HepG2 (cell line): ENCODE measurements around the gene ATAD3C. TPM values are rescaled to one million over a fixed set of nuclear protein-coding genes. Genes with fewer than 3 reads are reported as not detected.
A peak's percentile ranks its signal among the peaks of the same experiment; 100 is the strongest.

Experiments
- DMAP1 ChIP-seq: IDR thresholded peaks from 2 replicates; pipeline ENCODE4 v1.6.1; 2016
- ESRRA ChIP-seq: sonication (generic); formaldehyde crosslinking; IDR thresholded peaks from 2 replicates; pipeline ENCODE4 v1.5.1; 2020; ENCODE audit warnings: mild to moderate bottlenecking, low read depth, missing genetic modification reagents
- HMG20B ChIP-seq: conservative IDR thresholded peaks from 2 replicates; pipeline ENCODE4 v1.6.1; 2016; ENCODE audit warnings: missing genetic modification reagents, missing compliant biosample characterization
- KDM4B ChIP-seq: sonication (generic); formaldehyde crosslinking; IDR thresholded peaks from 2 replicates; pipeline ENCODE4 v1.4.0; 2020; ENCODE audit warnings: missing genetic modification reagents
- LCORL ChIP-seq, 2 experiments: fragments of 450-650 bp in 1 of 2; sonication (generic) in 1 of 2; formaldehyde crosslinking in 1 of 2; IDR thresholded peaks; 2 replicates each; pipeline versions ENCODE4 v1.5.0 to v1.6.1; 2017 to 2020; ENCODE audit warnings: antibody characterized with exemption in 1 of 2, missing genetic modification reagents in 1 of 2
- MATR3 ChIP-seq: sonication (generic); formaldehyde crosslinking; IDR thresholded peaks from 2 replicates; pipeline ENCODE4 v1.4.0; 2020; ENCODE audit warnings: missing genetic modification reagents
- MXD1 ChIP-seq: sonication (generic); formaldehyde crosslinking; IDR thresholded peaks from 2 replicates; pipeline ENCODE4 v1.4.0; 2020; ENCODE audit warnings: mild to moderate bottlenecking, missing genetic modification reagents
- NR2F1 ChIP-seq, 2 experiments: fragments of 450-650 bp in 1 of 2; formaldehyde crosslinking in 1 of 2; IDR thresholded peaks; 2 replicates each; pipeline versions ENCODE4 v1.5.0 to v1.6.1; 2016 to 2020; ENCODE audit warnings: mild to moderate bottlenecking in 1 of 2, missing compliant biosample characterization in 1 of 2, missing genetic modification reagents in 1 of 2, moderate library complexity in 1 of 2
- SMAD1 ChIP-seq: sonication (generic); formaldehyde crosslinking; IDR thresholded peaks from 2 replicates; pipeline ENCODE4 v1.4.0; 2020; ENCODE audit warnings: missing genetic modification reagents, low read depth, mild to moderate bottlenecking, borderline replicate concordance
- SNRNP70 ChIP-seq: fragments of 200-400 bp; formaldehyde crosslinking; IDR thresholded peaks from 2 replicates; pipeline ENCODE4 v1.6.1; 2017; ENCODE audit warnings: mild to moderate bottlenecking, low read depth, low read length, moderate library complexity
- UBTF ChIP-seq: sonication (generic); formaldehyde crosslinking; IDR thresholded peaks from 2 replicates; pipeline ENCODE4 v1.4.0; 2020; ENCODE audit warnings: mild to moderate bottlenecking, missing genetic modification reagents
- ZGPAT ChIP-seq: IDR thresholded peaks from 2 replicates; pipeline ENCODE4 v1.6.1; 2016; ENCODE audit warnings: mild to moderate bottlenecking
- ZNF136 ChIP-seq: sonication (generic); formaldehyde crosslinking; IDR thresholded peaks from 2 replicates; pipeline ENCODE4 v1.8.1; 2022; ENCODE audit warnings: low read depth, mild to moderate bottlenecking, moderate library complexity, missing genetic modification reagents
- ZNF280D ChIP-seq: sonication (generic); formaldehyde crosslinking; IDR thresholded peaks from 2 replicates; pipeline ENCODE4 v1.5.1; 2020; ENCODE audit warnings: mild to moderate bottlenecking, missing genetic modification reagents
- ZNF704 ChIP-seq: sonication (generic); formaldehyde crosslinking; IDR thresholded peaks from 2 replicates; pipeline ENCODE4 v1.8.1; 2023; ENCODE audit warnings: mild to moderate bottlenecking, inconsistent platforms, moderate library complexity, missing genetic modification reagents, borderline replicate concordance
- ZNF776 ChIP-seq: sonication (generic); formaldehyde crosslinking; IDR thresholded peaks from 2 replicates; pipeline ENCODE4 v1.4.0; 2020; ENCODE audit warnings: mild to moderate bottlenecking, missing genetic modification reagents
- ZXDC ChIP-seq: sonication (generic); formaldehyde crosslinking; IDR thresholded peaks from 2 replicates; pipeline ENCODE4 v1.5.0; 2020; ENCODE audit warnings: mild to moderate bottlenecking, missing genetic modification reagents
- polyA plus RNA-seq, 8 experiments: library from polyadenylated mRNA; depleted of rRNA in 3 of 8; stranded (reverse) in 7 of 8; unstranded in 1 of 8; fragments of >200 nt; fragmentation: Illumina TruSeq in 4 of 8; extraction: Trizol in 4 of 8; gene quantifications; 2 replicates each; pipeline versions ENCODE4 v1.2.1 to v1.2.3, GENCODE V29; 2011 to 2016; ENCODE audit warnings: low read depth in 4 of 8, missing spikeins in 1 of 8, mixed read lengths in 1 of 8; ENCODE audit not compliant: insufficient read depth in 1 of 8
- total RNA-seq, 5 experiments: library from RNA; depleted of rRNA; stranded (reverse); fragments of >200 nt; fragmentation: Illumina TruSeq; extraction: Trizol; gene quantifications; 2 replicates each; pipeline ENCODE4 v1.2.3, GENCODE V29; 2016; ENCODE audit warnings: low read depth in 1 of 5

Gene ATAD3C
- total and polyA plus RNA-seq, 2 of the 13 experiments (the other 11 are each of a cell fraction or from before 2014, with no cell fraction given): 2.4 to 3.2 TPM

GRCh38 chr1:1421147-1421906 is 28.2 kb upstream of the ATAD3C start, which contains the start of gene ANKRD65 (continued):
- no peak; the same call in 1 of the 2 replicates for TF ChIP-seq ZXDC (CRISPR knock-in tag)
- TF ChIP-seq LCORL (IDR thresholded peaks at IDR 0.05): no peak
- TF ChIP-seq LCORL (CRISPR knock-in tag; IDR thresholded peaks at IDR 0.05): peak; percentile 91
- no peak for TF ChIP-seq MATR3 (CRISPR knock-in tag)
- TF ChIP-seq ZGPAT: no peak; the same call in 1 of the 2 replicates
- no peak for TF ChIP-seq ZNF704 (CRISPR knock-in tag)
- no peak for TF ChIP-seq SNRNP70
- no peak for TF ChIP-seq ZNF136
- peak; percentile 91 for TF ChIP-seq UBTF (CRISPR knock-in tag)
- no peak for TF ChIP-seq ZNF776
- no peak for TF ChIP-seq ZNF280D (CRISPR knock-in tag)
- TF ChIP-seq MXD1 (CRISPR knock-in tag): no peak
- TF ChIP-seq ESRRA (CRISPR knock-in tag): no peak
- no peak for TF ChIP-seq KDM4B (CRISPR knock-in tag)
- 0 out of 2 replicates have a peak, but pooled peaks have one; percentile 71 for TF ChIP-seq DMAP1
- TF ChIP-seq HMG20B (CRISPR knock-in tag): no peak
- TF ChIP-seq SMAD1: no peak
- TF ChIP-seq NR2F1 (CRISPR knock-in tag; IDR thresholded peaks at IDR 0.05): no peak
